ENCODE measurements around the gene ZFP1. TPM values are rescaled to one million over a fixed set of nuclear protein-coding genes. Genes with fewer than 3 reads are reported as not detected.

The ZFP1 gene
- total and polyA plus RNA-seq, 3 donors from 2014 or later, result 12.3 to 14.6 (median 14.0) TPM

DNA sequence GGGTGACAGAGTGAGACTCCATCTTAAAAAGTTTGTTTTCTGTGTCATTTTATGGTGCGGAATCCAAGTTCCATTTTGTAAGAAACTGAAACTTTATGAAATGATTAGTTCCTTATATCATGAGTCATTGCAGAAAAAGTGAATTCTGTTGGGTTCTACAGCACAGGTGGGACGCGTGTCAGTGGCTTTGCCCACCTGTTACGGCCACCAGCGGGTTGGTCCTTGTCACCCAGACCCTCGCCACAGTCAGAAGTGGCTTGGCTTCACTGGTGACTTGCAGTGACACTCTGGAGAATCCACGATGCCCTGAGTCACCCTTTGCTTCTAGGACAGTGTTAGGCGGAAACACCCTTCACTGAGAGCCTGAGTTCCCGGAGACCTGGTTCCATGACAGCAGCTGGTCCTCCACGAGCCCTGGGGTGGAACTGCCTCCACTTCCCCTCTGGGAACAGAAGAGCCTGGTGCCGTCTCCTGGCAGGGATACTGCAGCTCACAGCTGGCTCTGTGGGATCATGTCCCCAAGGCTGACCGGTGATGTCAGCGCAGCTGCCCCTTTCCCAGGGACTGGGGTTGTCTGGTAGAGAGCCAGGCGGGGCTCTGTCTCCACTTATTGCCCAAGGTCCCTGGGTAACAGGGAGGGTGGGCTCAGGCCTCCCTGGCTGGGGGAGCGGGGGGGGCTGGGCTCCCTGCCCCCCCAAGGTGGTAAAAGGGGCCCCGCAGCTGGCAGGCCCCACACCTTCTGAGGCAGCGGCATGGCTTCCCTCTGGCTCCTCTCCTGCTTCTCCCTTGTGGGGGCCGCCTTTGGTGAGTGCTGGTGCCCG, 70.1 kb downstream of the ZFP1 start, which contains the start of gene CTRB1:
Gene CTRB1 (plus strand): TSS at position 733 of the 821 bp plus-strand sequence. CDS start 20 bp downstream, at position 753.
- WGBS, 2 donors, result 85 to 95% methylated on average over 8 to 19 of the region's 19 CpGs
- intact Hi-C loops (cut with DNase I; ENCODE audit: low total_unique reads), result no loop called here
- H3K9me3 ChIP-seq, result no peaks in the 10 kb centered on the region

DNA sequence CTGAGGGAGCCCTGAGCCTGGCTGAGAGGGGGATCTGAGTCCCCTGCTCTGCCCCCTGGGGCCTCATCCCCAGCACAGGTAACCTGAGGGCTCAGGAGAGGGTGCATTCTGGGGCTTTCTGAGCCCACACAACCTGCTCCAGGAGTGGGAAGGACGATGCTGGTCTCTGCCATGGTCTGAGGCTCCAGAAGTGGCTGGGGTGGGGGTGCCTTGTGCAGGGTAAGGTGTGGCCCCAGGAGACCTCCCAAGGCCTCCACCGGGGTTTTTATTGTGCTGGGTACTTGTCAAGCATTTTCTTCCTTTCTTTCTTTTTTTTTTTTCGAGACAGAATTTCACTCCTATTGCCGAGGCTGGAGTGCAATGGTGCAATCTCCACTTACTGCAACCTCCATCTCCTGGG, 70.8 kb downstream of the ZFP1 start:
- intact Hi-C loops (cut with DNase I; ENCODE audit: low total_unique reads), result no loop called here
- 58 to 83% methylated on average over 3 to 4 of the region's 4 CpGs for WGBS, 2 donors
- TF ChIP-seq, protein P1, sequence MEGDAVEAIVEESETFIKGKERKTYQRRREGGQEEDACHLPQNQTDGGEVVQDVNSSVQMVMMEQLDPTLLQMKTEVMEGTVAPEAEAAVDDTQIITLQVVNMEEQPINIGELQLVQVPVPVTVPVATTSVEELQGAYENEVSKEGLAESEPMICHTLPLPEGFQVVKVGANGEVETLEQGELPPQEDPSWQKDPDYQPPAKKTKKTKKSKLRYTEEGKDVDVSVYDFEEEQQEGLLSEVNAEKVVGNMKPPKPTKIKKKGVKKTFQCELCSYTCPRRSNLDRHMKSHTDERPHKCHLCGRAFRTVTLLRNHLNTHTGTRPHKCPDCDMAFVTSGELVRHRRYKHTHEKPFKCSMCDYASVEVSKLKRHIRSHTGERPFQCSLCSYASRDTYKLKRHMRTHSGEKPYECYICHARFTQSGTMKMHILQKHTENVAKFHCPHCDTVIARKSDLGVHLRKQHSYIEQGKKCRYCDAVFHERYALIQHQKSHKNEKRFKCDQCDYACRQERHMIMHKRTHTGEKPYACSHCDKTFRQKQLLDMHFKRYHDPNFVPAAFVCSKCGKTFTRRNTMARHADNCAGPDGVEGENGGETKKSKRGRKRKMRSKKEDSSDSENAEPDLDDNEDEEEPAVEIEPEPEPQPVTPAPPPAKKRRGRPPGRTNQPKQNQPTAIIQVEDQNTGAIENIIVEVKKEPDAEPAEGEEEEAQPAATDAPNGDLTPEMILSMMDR (IDR thresholded peaks at IDR 0.05), result no peak
- no peak for TF ChIP-seq POLR2A (IDR thresholded peaks at IDR 0.05)
- no peak overlapping the region for H3K27ac ChIP-seq
- no peaks in the 10 kb centered on the region for H3K36me3 ChIP-seq (ENCODE audit: low read depth, missing control alignments)
- DNase-seq, result no peak
- peaks cover 3% of the 10 kb centered on the region for H3K4me1 ChIP-seq
- no peak overlapping the region for H3K4me3 ChIP-seq
- H3K9me3 ChIP-seq, result no peaks in the 10 kb centered on the region
- no peaks in the 10 kb centered on the region for H3K27me3 ChIP-seq

More for the DNA sequence above, 70.1 kb downstream of the ZFP1 start, which contains the start of gene CTRB1:
- DNase-seq, result no peak
- Histone ChIP-seq H3K27ac (no peak within 1 kb of the TSS), H3K27me3 (no peaks in the 10 kb centered on the region), H3K36me3 (ENCODE audit: low read depth, missing control alignments) (no peaks in the 10 kb centered on the region), H3K4me1 (peaks cover 3% of the 10 kb centered on the region), H3K4me3 (no peak within 1 kb of the TSS)
- TF ChIP-seq POLR2A (IDR thresholded peaks at IDR 0.05), result no peak
- TF ChIP-seq, protein P1 (IDR thresholded peaks at IDR 0.05), result no peak

DNA sequence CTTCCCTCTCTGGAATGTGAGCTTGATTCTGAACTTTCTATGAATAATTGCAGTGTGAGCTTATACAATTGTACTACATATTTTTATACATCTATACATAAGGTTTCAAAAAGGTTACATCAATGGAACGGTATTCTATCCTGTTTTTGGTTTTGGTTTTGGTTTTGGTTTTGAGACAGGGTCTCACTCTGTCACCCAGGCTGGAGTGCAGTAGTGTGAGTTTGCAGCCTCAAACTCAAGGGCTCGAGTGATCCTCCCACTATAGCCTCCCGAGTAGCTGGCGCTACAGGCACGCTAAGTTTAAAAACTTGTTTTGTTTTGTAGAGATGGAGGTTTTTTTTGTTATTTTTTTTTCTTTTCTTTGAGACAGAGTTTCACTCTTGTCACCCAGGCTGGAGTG, 71.5 kb downstream of the ZFP1 start:
- Histone ChIP-seq H3K36me3 (ENCODE audit: low read depth, missing control alignments) (no peaks in the 10 kb centered on the region), H3K4me3 (no peak overlapping the region), H3K4me1 (peaks cover 3% of the 10 kb centered on the region), H3K27me3 (no peaks in the 10 kb centered on the region), H3K27ac (no peak overlapping the region), H3K9me3 (no peaks in the 10 kb centered on the region)
- no peak for TF ChIP-seq POLR2A (IDR thresholded peaks at IDR 0.05)
- TF ChIP-seq, protein P1 (IDR thresholded peaks at IDR 0.05), result no peak
- DNase-seq, result no peak
- WGBS, 2 donors, result 42 to 52% methylated on average over 5 of the region's 5 CpGs
- intact Hi-C loops (cut with DNase I; ENCODE audit: low total_unique reads), result no loop called here

Other genes with a start within 250 kb of the ZFP1 start
- 10 to 100 TPM; 55.0 to 73.8 TPM for gene WDR59, start 163.4 kb upstream of the ZFP1 start, total RNA-seq
- 47.6 TPM for gene WDR59, start 163.4 kb upstream of the ZFP1 start, polyA plus RNA-seq (ENCODE audit: insufficient read depth, low read depth, low replicate concordance)
- 10 to 100 TPM; 90.4 to 93.0 TPM for gene ZNRF1, start 149.5 kb upstream of the ZFP1 start, total RNA-seq
- 51.8 TPM for gene ZNRF1, start 149.5 kb upstream of the ZFP1 start, polyA plus RNA-seq (ENCODE audit: insufficient read depth, low read depth, low replicate concordance)
- 10 to 100 TPM in 1 of 2 donors, 1 to 10 TPM in 1; 5.0 to 14.4 TPM for gene LDHD, start 31.7 kb upstream of the ZFP1 start, total RNA-seq
- 4.2 TPM for gene LDHD, start 31.7 kb upstream of the ZFP1 start, polyA plus RNA-seq (ENCODE audit: insufficient read depth, low read depth, low replicate concordance)
- gene CTRB2, start 58.6 kb downstream of the ZFP1 start, total RNA-seq, result 1 to 10 TPM in 1 of 2 donors, under 1 TPM in 1; 0.63 to 1.1 TPM
- 0.69 TPM for gene CTRB2, start 58.6 kb downstream of the ZFP1 start, polyA plus RNA-seq (ENCODE audit: insufficient read depth, low read depth, low replicate concordance)
- gene CTRB1, start 70.5 kb downstream of the ZFP1 start, total RNA-seq, result 1 to 10 TPM in 1 of 2 donors, not detected in 1; 1.2 TPM
- not detected for gene CTRB1, start 70.5 kb downstream of the ZFP1 start, polyA plus RNA-seq (ENCODE audit: insufficient read depth, low read depth, low replicate concordance)
- gene BCAR1, start 103.1 kb downstream of the ZFP1 start, total RNA-seq, result 100 to 1,000 TPM; 139 to 201 TPM
- gene BCAR1, start 103.1 kb downstream of the ZFP1 start, polyA plus RNA-seq (ENCODE audit: insufficient read depth, low read depth, low replicate concordance), result 83.8 TPM